Panc1 (cell line): ENCODE results near the gene KHDRBS1. TPM values are rescaled to one million over a fixed set of nuclear protein-coding genes. Genes with fewer than 3 reads are reported as not detected.
A peak's percentile ranks its signal among the peaks of the same experiment; 100 is the strongest.

Experiments used
- ATAC-seq: fragments of 200-7000 bp; cut with Tn5 transposase; 2 replicates; pipeline ENCODE4 v1.9.1; 2020; ENCODE audit warnings: mild to moderate bottlenecking, moderate library complexity
- Bru-seq: library from RNA; stranded (reverse); fragments of 400-500 nt; gene quantifications from one replicate; lab custom pipeline; 2021; lab: Mats Ljungman, UMichigan
- BruChase-seq, 2 experiments: library from RNA; stranded (reverse); fragments of 400-500 nt; gene quantifications; one replicate each; lab custom pipeline; 2021; lab: Mats Ljungman, UMichigan
- BruUV-seq: library from RNA; stranded (reverse); fragments of 400-500 nt; replicated peaks from 2 replicates; lab custom pipeline; 2021; lab: Mats Ljungman, UMichigan
- CTCF ChIA-PET: fragments of 300-600 bp; sonication (Branson Sonifier 250); formaldehyde crosslinking; loops from one replicate; lab custom pipeline; 2022; ENCODE audit warnings: antibody characterized with exemption; lab: Charles Lee
- POLR2A ChIA-PET: fragments of 300-600 bp; sonication (Branson Sonifier 250); formaldehyde crosslinking; loops from one replicate; lab custom pipeline; 2022; ENCODE audit warnings: antibody characterized with exemption; lab: Charles Lee
- DNase-seq: peaks from one replicate; pipeline ENCODE4 v3.0.0-alpha.2; 2010; ENCODE audit warnings: low read depth, low spot score
- H3K27ac ChIP-seq: 2 replicates; pipeline ENCODE4 v1.5.1; 2011; ENCODE audit warnings: mild to moderate bottlenecking, low read length, inconsistent platforms
- H3K27me3 ChIP-seq: fragments of 200-500 bp; sonication (Bioruptor generic); 2 replicates; pipeline ENCODE4 v1.6.0; 2014; ENCODE audit warnings: low read length, inconsistent platforms; ENCODE audit not compliant: control insufficient read depth, insufficient read depth
- H3K36me3 ChIP-seq: fragments of 200-500 bp; sonication (Bioruptor generic); 2 replicates; pipeline ENCODE4 v1.5.1; 2014; ENCODE audit warnings: inconsistent platforms, mild to moderate bottlenecking, low read length, moderate library complexity; ENCODE audit not compliant: control insufficient read depth, insufficient read depth
- H3K4me1 ChIP-seq: 2 replicates; pipeline ENCODE4 v1.5.1; 2011; ENCODE audit warnings: inconsistent platforms, mild to moderate bottlenecking, low read length, moderate library complexity; ENCODE audit not compliant: control insufficient read depth, insufficient read depth
- H3K4me3 ChIP-seq, 2 experiments: 2 replicates each; pipeline ENCODE4 v1.5.1; 2011 to 2012; ENCODE audit warnings: low read depth in 2 of 2, low read length in 2 of 2, mild to moderate bottlenecking in 2 of 2, inconsistent platforms in 1 of 2, moderate library complexity in 1 of 2
- H3K9me3 ChIP-seq: fragments of 200-500 bp; sonication (Bioruptor generic); 2 replicates; pipeline ENCODE4 v1.5.1; 2014; ENCODE audit warnings: low read depth, mild to moderate bottlenecking, inconsistent platforms, low read length, moderate library complexity; ENCODE audit not compliant: control insufficient read depth, insufficient read depth
- CTCF ChIP-seq: fragments of 450-650 bp; IDR thresholded peaks from 2 replicates; pipeline ENCODE4 v1.5.1; 2017; ENCODE audit warnings: mild to moderate bottlenecking
- POLR2AphosphoS5 ChIP-seq: IDR thresholded peaks from 2 replicates; pipeline ENCODE4 v1.6.1; 2012; ENCODE audit warnings: mild to moderate bottlenecking, low read depth, low read length, moderate library complexity
- REST ChIP-seq, 2 experiments: IDR thresholded peaks; 2 replicates each; pipeline ENCODE4 v1.6.1; 2011 to 2012; ENCODE audit warnings: low read depth in 2 of 2, control low read depth in 1 of 2, low read length in 1 of 2, mild to moderate bottlenecking in 1 of 2, moderate library complexity in 1 of 2; ENCODE audit not compliant: insufficient read depth in 1 of 2
- SIN3A ChIP-seq: IDR thresholded peaks from 2 replicates; pipeline ENCODE4 v1.6.1; 2012; ENCODE audit warnings: low read depth, mild to moderate bottlenecking, low read length, moderate library complexity, borderline replicate concordance; ENCODE audit not compliant: insufficient read depth
- TCF7L2 ChIP-seq: IDR thresholded peaks from 2 replicates; pipeline ENCODE4 v1.6.1; 2011; ENCODE audit warnings: mild to moderate bottlenecking, low read depth, low read length, inconsistent platforms
- in situ Hi-C: cut with HindIII; loops from 2 replicates; pipeline ENCODE4 v1.10.0; 2016; ENCODE audit warnings: low sequenced_read_pairs, low pct_unique_long_range_greater_than_20kb
- intact Hi-C: fragments of 100-400 bp; cut with micrococcal nuclease; formaldehyde crosslinking; loops from one replicate; pipeline ENCODE4 v1.10.0; 2022; ENCODE audit not compliant: unreplicated experiment
- long read RNA-seq: library from polyadenylated mRNA; unstranded; transcript quantifications from one replicate; pipeline ENCODE4 v2.0.0, GENCODE V29; 2021; ENCODE audit not compliant: unreplicated experiment
- polyA plus RNA-seq: library from polyadenylated mRNA; unstranded; fragments of >200 nt; gene quantifications from one replicate; pipeline ENCODE4 v1.2.1, GENCODE V29; 2012; ENCODE audit warnings: missing spikeins; ENCODE audit not compliant: insufficient read length
- total RNA-seq: library from RNA; stranded (reverse); gene quantifications from one replicate; pipeline ENCODE4 v1.2.1, GENCODE V29; 2021; ENCODE audit not compliant: unreplicated experiment

Gene KHDRBS1
- total RNA-seq (163 TPM), Bru-seq, nascent RNA (percentile 97 among the genes with signal in this experiment), BruChase-seq, experiment 1, labeled RNA remaining after a 2-hour chase (percentile 93 among the genes with signal in this experiment), BruChase-seq, experiment 2, labeled RNA remaining after a 6-hour chase (percentile 96 among the genes with signal in this experiment)
- polyA plus RNA-seq, result 127 TPM
- long read RNA-seq, transcript KHDRBS1-204 (8 exons, 1,215 nt), result minor isoform, 23 of 500 reads
- long read RNA-seq, transcript KHDRBS1-203 (11 exons, 1,989 nt), result minor isoform, 7 of 500 reads
- long read RNA-seq, transcript KHDRBS1-202 (9 exons, 2,757 nt), result major isoform, 409 of 500 reads
- long read RNA-seq, partial matches to known transcripts, result 36 of 500 reads
- long read RNA-seq, other reads (novel, unspliced or antisense), result 25 of 500 reads

GRCh38 chr1:32013386-32014198 is at the start of gene KHDRBS1:
Gene KHDRBS1, plus strand, starts transcription at chr1:32013868. Its CDS starts 128 bp downstream, at chr1:32013996.
- H3K4me1 ChIP-seq, result peaks cover 11% of the 10 kb centered on the region
- no TSS peak for BruUV-seq
- ATAC-seq, result peak; percentile 91
- intact Hi-C loops (no loop called here), in situ Hi-C loops (no loop called here)
- H3K4me3 ChIP-seq, result peak within 1 kb of the TSS; percentile 78 to 96
- peak within 1 kb of the TSS; percentile 99 for H3K27ac ChIP-seq
- ChIA-PET CTCF (interaction anchor here (0.6 kb wide), 1 partner anchor 120 kb away, joined by 5 read pairs; no protein-coding TSS in a partner anchor), POLR2A (interaction anchor here (0.5 to 1.0 kb wide), 6 partner anchors 26 to 369 kb away, joined by 3 to 12 read pairs (median 4); partner anchors contain the start of gene PEF1)
- peak; percentile 93 for DNase-seq
- H3K27me3 ChIP-seq, result no peaks in the 10 kb centered on the region
- peak; percentile 76; the same call in 1 of the 2 replicates for TF ChIP-seq SIN3A
- TF ChIP-seq REST (IDR thresholded peaks at IDR 0.05; ENCODE audit: insufficient read depth in 1 of 2, low read depth in 2 of 2, low read length in 1 of 2), result no peak
- peak; percentile 79 for TF ChIP-seq POLR2AphosphoS5
- TF ChIP-seq TCF7L2, result peak; percentile 75
- H3K9me3 ChIP-seq, result no peaks in the 10 kb centered on the region
- peaks cover 15% of the 10 kb centered on the region; the same call in 1 of the 2 replicates for H3K36me3 ChIP-seq

GRCh38 chr1:31970873-31971272 is 42.8 kb upstream of the KHDRBS1 start:
- DNase-seq, result no peak
- in situ Hi-C loops (no loop called here), intact Hi-C loops (no loop called here)
- BruUV-seq, result no TSS peak
- no peak overlapping the region for H3K4me3 ChIP-seq
- no peaks in the 10 kb centered on the region for H3K9me3 ChIP-seq
- POLR2A ChIA-PET, result no interaction called here
- H3K27me3 ChIP-seq, result no peaks in the 10 kb centered on the region
- TF ChIP-seq CTCF (no peak), TCF7L2 (no peak), POLR2AphosphoS5 (no peak), SIN3A (no peak), REST (IDR thresholded peaks at IDR 0.05; ENCODE audit: insufficient read depth in 1 of 2, low read depth in 2 of 2, low read length in 1 of 2) (no peak)
- H3K27ac ChIP-seq, result no peak overlapping the region
- no peaks in the 10 kb centered on the region for H3K4me1 ChIP-seq
- no peak for ATAC-seq
- H3K36me3 ChIP-seq, result no peaks in the 10 kb centered on the region
- CTCF ChIA-PET, result no interaction called here
